Esophagus muscularis mucosa (tissue), 4 donors: ENCODE measurements around the gene SOAT2. TPM values are rescaled to one million over a fixed set of nuclear protein-coding genes. Genes with fewer than 3 reads are reported as not detected.

Experiments
- DNase-seq: peaks from one replicate; pipeline ENCODE4 v3.0.0-alpha.2; 2017; ENCODE audit errors: extremely low spot score
- H3K27ac ChIP-seq, 4 donors: fragments of 200-600 bp; sonication (generic); replicated peaks in 1 of 4; 1 replicate in 3 of 4; 2 replicates in 1 of 4; pipeline ENCODE4 v1.5.1; 2016 to 2019; ENCODE audit warnings: mild to moderate bottlenecking in 1 of 4
- H3K27me3 ChIP-seq, 4 donors: fragments of 200-600 bp; sonication (generic); one replicate each; pipeline versions ENCODE4 v1.5.1 to v1.6.0; 2016 to 2019
- H3K36me3 ChIP-seq, 4 donors: fragments of 200-600 bp; sonication (generic); one replicate each; pipeline ENCODE4 v1.5.1; 2016 to 2019
- H3K4me1 ChIP-seq, 4 donors: fragments of 200-600 bp; sonication (generic); one replicate each; pipeline ENCODE4 v1.5.1; 2016 to 2019
- H3K4me3 ChIP-seq, 4 donors: fragments of 200-600 bp; sonication (generic); 1 replicate in 2 of 4; 2 replicates in 2 of 4; pipeline ENCODE4 v1.5.1; 2016 to 2019; ENCODE audit warnings: mild to moderate bottlenecking in 4 of 4, moderate library complexity in 1 of 4
- H3K9me3 ChIP-seq, 4 donors: fragments of 200-600 bp; sonication (generic); 1 replicate in 3 of 4; 2 replicates in 1 of 4; pipeline ENCODE4 v1.5.1; 2016 to 2019
- EP300 ChIP-seq: sonication (generic); formaldehyde crosslinking; IDR thresholded peaks from one replicate; pipeline ENCODE4 v1.6.1; 2017; ENCODE audit warnings: antibody characterized with exemption
- POLR2A ChIP-seq: fragments of 450-650 bp; IDR thresholded peaks from one replicate; pipeline ENCODE4 v1.6.1; 2017; ENCODE audit warnings: antibody characterized with exemption, moderate library complexity, mild to moderate bottlenecking, low read depth
- POLR2AphosphoS5 ChIP-seq, 2 donors: sonication (generic); formaldehyde crosslinking; IDR thresholded peaks; one replicate each; pipeline ENCODE4 v1.6.1; 2017; ENCODE audit warnings: antibody characterized with exemption in 2 of 2
- WGBS: methylation state at CpG from one replicate; pipeline ENCODE4 v1.1.5; 2018; 5-methylcytosine and 5-hydroxymethylcytosine counted together
- intact Hi-C: fragments of 100-400 bp; cut with DNase I; formaldehyde crosslinking; loops from one replicate; pipeline ENCODE4 v1.15.1; 2023
- total RNA-seq, 4 donors: library from RNA; depleted of rRNA; stranded (reverse); fragments of >200 nt; gene quantifications; one replicate each; pipeline versions ENCODE4 v1.1.0 to v1.2.1, GENCODE V29; 2016
- TF ChIP-seq, protein P1 (sequence below), 3 experiments: fragments of 200-600 bp in 2 of 3; fragments of 450-650 bp in 1 of 3; sonication (generic) in 2 of 3; IDR thresholded peaks; one replicate each; pipeline ENCODE4 v1.5.1; 2017 to 2019; ENCODE audit warnings: antibody characterized with exemption in 3 of 3, mild to moderate bottlenecking in 2 of 3, moderate library complexity in 1 of 3

Gene SOAT2
- total RNA-seq, 4 donors from 2014 or later = not detected

DNA sequence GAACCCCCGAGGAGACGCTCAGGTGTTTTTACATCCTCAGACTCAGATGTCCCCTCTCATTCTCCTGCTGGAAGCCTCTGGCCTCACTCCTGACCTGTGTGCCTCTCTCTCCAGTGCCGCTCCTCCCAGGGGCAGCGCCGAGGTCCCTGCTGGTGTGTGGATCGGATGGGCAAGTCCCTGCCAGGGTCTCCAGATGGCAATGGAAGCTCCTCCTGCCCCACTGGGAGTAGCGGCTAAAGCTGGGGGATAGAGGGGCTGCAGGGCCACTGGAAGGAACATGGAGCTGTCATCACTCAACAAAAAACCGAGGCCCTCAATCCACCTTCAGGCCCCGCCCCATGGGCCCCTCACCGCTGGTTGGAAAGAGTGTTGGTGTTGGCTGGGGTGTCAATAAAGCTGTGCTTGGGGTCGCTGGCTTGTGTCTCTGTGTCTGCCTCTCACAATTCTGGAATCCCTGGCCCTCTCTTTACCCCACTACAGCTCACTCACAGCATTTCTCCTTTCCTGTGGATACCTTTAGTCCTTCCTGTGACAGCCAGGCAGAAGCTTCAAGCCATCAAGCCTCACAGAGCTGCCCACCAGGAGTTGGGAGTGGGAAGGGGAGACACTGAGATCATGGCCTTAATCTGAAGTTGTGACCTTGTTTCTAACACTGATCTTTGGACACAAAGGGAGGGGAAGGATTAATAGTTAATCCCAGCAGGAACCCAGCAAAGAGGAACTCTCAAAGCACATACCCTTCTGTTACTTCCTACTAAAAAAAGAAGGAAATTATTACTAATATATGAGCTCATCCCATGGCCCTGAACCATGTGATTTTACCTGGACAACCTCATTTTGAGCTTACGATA lies 1.1 kb upstream of the SOAT2 start:
- DNase-seq = no peak
- WGBS = 84% methylated on average over 11 of the region's 12 CpGs
- intact Hi-C loops = no loop called here
- TF ChIP-seq, protein P1, sequence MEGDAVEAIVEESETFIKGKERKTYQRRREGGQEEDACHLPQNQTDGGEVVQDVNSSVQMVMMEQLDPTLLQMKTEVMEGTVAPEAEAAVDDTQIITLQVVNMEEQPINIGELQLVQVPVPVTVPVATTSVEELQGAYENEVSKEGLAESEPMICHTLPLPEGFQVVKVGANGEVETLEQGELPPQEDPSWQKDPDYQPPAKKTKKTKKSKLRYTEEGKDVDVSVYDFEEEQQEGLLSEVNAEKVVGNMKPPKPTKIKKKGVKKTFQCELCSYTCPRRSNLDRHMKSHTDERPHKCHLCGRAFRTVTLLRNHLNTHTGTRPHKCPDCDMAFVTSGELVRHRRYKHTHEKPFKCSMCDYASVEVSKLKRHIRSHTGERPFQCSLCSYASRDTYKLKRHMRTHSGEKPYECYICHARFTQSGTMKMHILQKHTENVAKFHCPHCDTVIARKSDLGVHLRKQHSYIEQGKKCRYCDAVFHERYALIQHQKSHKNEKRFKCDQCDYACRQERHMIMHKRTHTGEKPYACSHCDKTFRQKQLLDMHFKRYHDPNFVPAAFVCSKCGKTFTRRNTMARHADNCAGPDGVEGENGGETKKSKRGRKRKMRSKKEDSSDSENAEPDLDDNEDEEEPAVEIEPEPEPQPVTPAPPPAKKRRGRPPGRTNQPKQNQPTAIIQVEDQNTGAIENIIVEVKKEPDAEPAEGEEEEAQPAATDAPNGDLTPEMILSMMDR (IDR thresholded peaks at IDR 0.05) = no peak
- Histone ChIP-seq H3K9me3 (no peaks in the 10 kb centered on the region), H3K27me3 (no peaks in the 10 kb centered on the region), H3K27ac (no peak overlapping the region), H3K36me3 (peaks cover 8 to 24% (median 19%) of the 10 kb centered on the region in 4 donors), H3K4me3 (no peak overlapping the region), H3K4me1 (peaks cover 22 to 56% (median 43%) of the 10 kb centered on the region in 4 donors)

DNA sequence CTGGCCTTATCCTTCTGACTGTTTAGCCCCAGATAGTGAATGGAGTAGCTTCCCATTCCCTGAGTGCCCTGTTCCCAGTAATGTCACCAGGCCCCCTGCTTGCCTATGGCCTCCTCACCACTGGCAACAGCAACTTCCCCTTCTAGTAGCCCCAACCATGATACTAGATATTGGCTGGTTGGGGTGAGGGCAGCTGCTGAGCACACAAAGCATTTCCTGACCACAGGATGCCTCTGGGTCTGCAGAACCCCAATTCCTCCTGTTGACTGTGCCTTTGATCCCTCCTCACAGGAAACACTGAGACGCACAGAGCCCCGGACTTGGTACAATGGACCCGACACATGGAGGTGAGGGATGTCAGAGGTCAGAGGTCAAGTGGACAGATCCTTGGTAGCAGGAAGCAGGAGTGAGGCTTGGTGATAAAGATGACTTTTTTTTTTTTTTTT lies 597 bp downstream of the SOAT2 start:
- peaks cover 10 to 45% (median 36%) of the 10 kb centered on the region in 4 donors for H3K4me1 ChIP-seq
- no peaks in the 10 kb centered on the region for H3K27me3 ChIP-seq
- 83% methylated on average over 3 of the region's 3 CpGs for WGBS
- no peak for DNase-seq
- H3K9me3 ChIP-seq = no peaks in the 10 kb centered on the region
- no peak overlapping the region for H3K27ac ChIP-seq
- TF ChIP-seq POLR2AphosphoS5 (IDR thresholded peaks at IDR 0.05) = no peak
- TF ChIP-seq, protein P1 (IDR thresholded peaks at IDR 0.05) = no peak
- TF ChIP-seq EP300 = no peak
- TF ChIP-seq POLR2A = no peak
- H3K36me3 ChIP-seq = peaks cover 8 to 24% (median 19%) of the 10 kb centered on the region in 4 donors
- intact Hi-C loops = no loop called here
- H3K4me3 ChIP-seq = no peak overlapping the region

DNA sequence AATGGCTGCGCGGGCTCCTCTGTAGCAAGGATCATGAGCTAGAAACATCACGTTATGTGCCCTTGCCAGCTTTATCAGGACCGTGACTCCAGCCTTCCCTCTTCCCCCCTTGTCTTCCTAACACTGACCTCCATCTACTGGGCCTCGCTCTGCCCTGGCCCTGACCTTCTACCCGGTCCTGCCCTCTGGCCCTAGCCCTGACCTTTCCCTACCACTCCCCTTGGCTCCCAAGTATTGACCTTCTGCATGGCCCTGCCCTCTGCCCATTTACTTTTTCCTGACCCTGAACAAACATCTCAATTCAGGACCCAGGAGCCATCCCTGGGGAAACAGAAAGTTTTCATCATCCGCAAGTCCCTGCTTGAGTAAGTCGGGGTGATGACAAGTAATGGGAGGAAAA lies 2.0 kb downstream of the SOAT2 start:
- no peaks in the 10 kb centered on the region for H3K9me3 ChIP-seq
- H3K36me3 ChIP-seq = peaks cover 8 to 24% (median 19%) of the 10 kb centered on the region in 4 donors
- no peaks in the 10 kb centered on the region for H3K27me3 ChIP-seq
- TF ChIP-seq EP300 = no peak
- TF ChIP-seq, protein P1 (IDR thresholded peaks at IDR 0.05) = no peak
- TF ChIP-seq POLR2A = no peak
- TF ChIP-seq POLR2AphosphoS5 (IDR thresholded peaks at IDR 0.05) = no peak
- no peak overlapping the region for H3K27ac ChIP-seq
- intact Hi-C loops = no loop called here
- no peak overlapping the region for H3K4me3 ChIP-seq
- DNase-seq = no peak
- peaks cover 5 to 34% (median 24%) of the 10 kb centered on the region in 4 donors for H3K4me1 ChIP-seq
- WGBS = 97% methylated on average over 8 of the region's 8 CpGs

DNA sequence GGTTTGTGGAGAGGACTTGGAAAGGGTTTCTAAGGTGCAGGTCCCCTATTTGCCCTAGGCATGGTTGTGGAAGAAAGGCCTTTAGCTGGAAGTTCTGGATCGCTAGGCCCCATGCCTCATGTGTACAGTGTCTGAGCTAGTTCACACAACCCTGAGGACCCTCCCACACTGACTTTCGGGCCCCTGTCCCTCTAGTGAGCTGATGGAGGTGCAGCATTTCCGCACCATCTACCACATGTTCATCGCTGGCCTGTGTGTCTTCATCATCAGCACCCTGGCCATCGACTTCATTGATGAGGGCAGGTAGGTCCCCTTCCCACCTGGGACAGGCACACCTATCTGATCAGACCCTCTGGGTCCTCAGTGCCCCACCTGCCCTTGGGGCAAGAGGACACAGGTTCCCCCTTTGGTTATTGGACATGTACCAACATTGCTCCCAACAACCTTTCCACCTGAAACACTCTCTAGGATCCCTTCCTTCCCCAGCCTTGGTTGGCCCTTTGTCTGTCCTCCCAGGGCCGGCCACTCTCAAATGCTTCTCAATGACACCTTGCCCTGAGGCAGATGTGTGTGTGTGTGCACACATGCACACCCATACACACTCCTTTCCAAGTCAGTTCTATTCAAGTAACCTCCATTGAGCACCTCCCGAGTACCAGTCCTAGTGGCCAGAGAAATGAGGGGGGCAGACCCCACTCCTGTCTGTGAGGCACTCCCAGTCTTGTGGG lies 2.6 kb downstream of the SOAT2 start:
- no peak for TF ChIP-seq POLR2AphosphoS5 (IDR thresholded peaks at IDR 0.05)
- TF ChIP-seq POLR2A = no peak
- TF ChIP-seq, protein P1 (IDR thresholded peaks at IDR 0.05) = no peak
- no peak for TF ChIP-seq EP300
- H3K4me3 ChIP-seq = no peak overlapping the region
- peaks cover 5 to 27% (median 18%) of the 10 kb centered on the region in 4 donors for H3K4me1 ChIP-seq
- no peak overlapping the region for H3K27ac ChIP-seq
- intact Hi-C loops = no loop called here
- H3K36me3 ChIP-seq = peaks cover 5 to 18% (median 16%) of the 10 kb centered on the region in 4 donors
- no peak for DNase-seq
- 85% methylated on average over 7 of the region's 7 CpGs for WGBS
- no peaks in the 10 kb centered on the region for H3K9me3 ChIP-seq
- H3K27me3 ChIP-seq = no peaks in the 10 kb centered on the region
